Nephron progenitor cell (in vitro differentiated cells): ENCODE measurements around the gene ZNF346.

Experiments
- DNase-seq: peaks from one replicate; pipeline ENCODE4 v3.0.0; 2021
- H3K27ac Mint-ChIP-seq: 2 replicates; pipeline ENCODE4 v1.8.0; 2021; ENCODE audit warnings: mild to moderate bottlenecking, moderate library complexity, mixed read lengths
- H3K27me3 Mint-ChIP-seq: 2 replicates; pipeline ENCODE4 v1.8.0; 2021; ENCODE audit warnings: mild to moderate bottlenecking, low read depth, mixed read lengths; ENCODE audit not compliant: poor library complexity
- H3K36me3 Mint-ChIP-seq: 2 replicates; pipeline ENCODE4 v1.8.0; 2021; ENCODE audit warnings: low read depth, mixed read lengths
- H3K4me1 Mint-ChIP-seq: 2 replicates; pipeline ENCODE4 v1.8.0; 2021; ENCODE audit warnings: mixed read lengths
- H3K4me3 Mint-ChIP-seq: 2 replicates; pipeline ENCODE4 v1.8.0; 2021; ENCODE audit warnings: mild to moderate bottlenecking, moderate library complexity, mixed read lengths
- H3K9me3 Mint-ChIP-seq: 2 replicates; pipeline ENCODE4 v1.8.0; 2021; ENCODE audit warnings: mild to moderate bottlenecking, moderate library complexity, mixed read lengths
- TF ChIP-seq, protein P1 (sequence below): fragments of 200-600 bp; sonication (generic); IDR thresholded peaks from 2 replicates; pipeline ENCODE4 v1.5.0; 2021; ENCODE audit warnings: antibody characterized with exemption

Gene ZNF346

DNA sequence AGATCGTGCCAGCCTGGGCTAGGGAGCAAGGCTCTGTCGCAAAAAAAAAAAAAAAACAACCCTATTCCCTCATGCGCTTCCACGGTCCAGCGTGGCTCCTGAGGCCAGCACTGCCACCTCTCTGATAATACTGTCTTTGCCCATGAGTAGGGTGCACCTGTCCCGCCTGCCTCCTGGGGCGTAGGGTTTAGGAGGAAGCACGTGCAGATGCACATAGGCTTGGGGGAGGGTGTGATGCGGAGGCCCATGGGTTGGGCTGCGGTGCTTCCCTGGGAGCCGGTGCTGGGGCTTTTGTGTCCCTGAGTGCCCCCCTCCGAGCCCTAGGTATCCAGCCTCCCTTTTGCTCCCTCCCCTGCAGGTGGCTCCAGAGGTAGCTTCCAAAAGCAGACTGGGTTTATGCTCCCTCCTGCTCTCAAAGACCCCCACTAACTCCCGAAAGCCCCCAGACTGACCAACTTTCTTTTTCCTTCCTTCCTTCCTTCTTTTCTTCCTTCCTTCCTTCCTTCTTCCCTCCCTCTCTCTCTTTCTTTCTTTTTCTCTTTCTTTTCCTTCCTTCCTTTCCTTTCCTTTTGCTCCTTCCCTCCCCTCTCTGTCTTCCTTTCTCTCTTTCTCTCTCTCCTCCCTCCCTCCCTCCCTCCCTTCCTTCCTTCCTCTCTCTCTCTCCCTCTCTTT, 77.1 kb downstream of the ZNF346 start:
- DNase-seq: no peak
- TF ChIP-seq, protein P1, sequence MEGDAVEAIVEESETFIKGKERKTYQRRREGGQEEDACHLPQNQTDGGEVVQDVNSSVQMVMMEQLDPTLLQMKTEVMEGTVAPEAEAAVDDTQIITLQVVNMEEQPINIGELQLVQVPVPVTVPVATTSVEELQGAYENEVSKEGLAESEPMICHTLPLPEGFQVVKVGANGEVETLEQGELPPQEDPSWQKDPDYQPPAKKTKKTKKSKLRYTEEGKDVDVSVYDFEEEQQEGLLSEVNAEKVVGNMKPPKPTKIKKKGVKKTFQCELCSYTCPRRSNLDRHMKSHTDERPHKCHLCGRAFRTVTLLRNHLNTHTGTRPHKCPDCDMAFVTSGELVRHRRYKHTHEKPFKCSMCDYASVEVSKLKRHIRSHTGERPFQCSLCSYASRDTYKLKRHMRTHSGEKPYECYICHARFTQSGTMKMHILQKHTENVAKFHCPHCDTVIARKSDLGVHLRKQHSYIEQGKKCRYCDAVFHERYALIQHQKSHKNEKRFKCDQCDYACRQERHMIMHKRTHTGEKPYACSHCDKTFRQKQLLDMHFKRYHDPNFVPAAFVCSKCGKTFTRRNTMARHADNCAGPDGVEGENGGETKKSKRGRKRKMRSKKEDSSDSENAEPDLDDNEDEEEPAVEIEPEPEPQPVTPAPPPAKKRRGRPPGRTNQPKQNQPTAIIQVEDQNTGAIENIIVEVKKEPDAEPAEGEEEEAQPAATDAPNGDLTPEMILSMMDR: no peak
- Mint-ChIP-seq H3K4me3 (no peak overlapping the region), H3K36me3 (no peaks in the 10 kb centered on the region), H3K4me1 (peaks cover 27% of the 10 kb centered on the region), H3K27ac (no peak overlapping the region), H3K9me3 (no peaks in the 10 kb centered on the region), H3K27me3 (peaks cover 24% of the 10 kb centered on the region)

DNA sequence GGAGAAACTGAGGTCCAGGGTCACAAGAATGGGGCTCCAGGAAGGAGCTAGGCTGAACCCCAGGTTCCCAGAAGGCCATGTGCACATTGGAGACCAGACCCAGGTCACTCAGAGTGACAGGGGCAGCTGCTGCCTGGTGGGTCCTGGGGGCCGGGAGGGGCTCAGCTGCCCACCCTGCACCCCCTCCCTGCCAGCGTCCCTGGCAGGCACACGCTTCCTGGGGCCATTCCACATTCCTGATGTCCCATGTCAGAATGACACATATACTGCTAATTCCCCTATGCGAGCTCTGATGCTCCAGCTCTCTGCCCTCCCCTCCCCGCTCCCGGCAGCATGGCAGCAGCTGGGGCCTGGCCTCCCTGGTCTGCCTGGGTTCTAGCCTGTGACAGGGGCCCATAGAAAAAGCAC, 78.2 kb downstream of the ZNF346 start:
- Mint-ChIP-seq H3K9me3 (no peaks in the 10 kb centered on the region), H3K27ac (no peak overlapping the region), H3K27me3 (peaks cover 24% of the 10 kb centered on the region), H3K36me3 (no peaks in the 10 kb centered on the region), H3K4me1 (peaks cover 26% of the 10 kb centered on the region), H3K4me3 (no peak overlapping the region)
- DNase-seq: no peak
- TF ChIP-seq, protein P1: no peak

- TF ChIP-seq, protein P1: no peak
- H3K4me1 Mint-ChIP-seq: peaks cover 24% of the 10 kb centered on the region
- H3K36me3 Mint-ChIP-seq: no peaks in the 10 kb centered on the region
- H3K27me3 Mint-ChIP-seq: peaks cover 22% of the 10 kb centered on the region
- no peak for DNase-seq
- H3K4me3 Mint-ChIP-seq: no peak overlapping the region
- no peak overlapping the region for H3K27ac Mint-ChIP-seq
- H3K9me3 Mint-ChIP-seq: no peaks in the 10 kb centered on the region
These were observed 81.2 kb downstream of the ZNF346 start for GRCh38 chr5:177103523-177104253.

- Mint-ChIP-seq H3K27me3 (peaks cover 13% of the 10 kb centered on the region), H3K4me3 (no peak overlapping the region), H3K36me3 (no peaks in the 10 kb centered on the region), H3K4me1 (peaks cover 26% of the 10 kb centered on the region), H3K9me3 (no peaks in the 10 kb centered on the region), H3K27ac (no peak overlapping the region)
- no peak for DNase-seq
- TF ChIP-seq, protein P1: no peak
These were observed 83.4 kb downstream of the ZNF346 start for GRCh38 chr5:177105691-177106476.

GRCh38 chr5:177107159-177107558, 84.7 kb downstream of the ZNF346 start:
- Mint-ChIP-seq H3K9me3 (no peaks in the 10 kb centered on the region), H3K36me3 (no peaks in the 10 kb centered on the region), H3K27ac (no peak overlapping the region), H3K4me3 (no peak overlapping the region), H3K4me1 (peaks cover 32% of the 10 kb centered on the region), H3K27me3 (peaks cover 13% of the 10 kb centered on the region)
- DNase-seq: no peak
- TF ChIP-seq, protein P1: no peak
